BJ (cell line): ENCODE results near the gene SMG6. TPM values are rescaled to one million over a fixed set of nuclear protein-coding genes. Genes with fewer than 3 reads are reported as not detected.

Experiments used
- CTCF ChIA-PET: fragments of 350-600 bp; formaldehyde crosslinking; extraction: SDS; loops from one replicate; lab custom pipeline; 2021; ENCODE audit warnings: antibody characterized with exemption, inconsistent platforms; lab: Yijun Ruan, JAX
- POLR2A ChIA-PET: fragments of 300-600 bp; sonication (Branson Sonifier 250); formaldehyde crosslinking; extraction: SDS; loops from one replicate; lab custom pipeline; 2021; ENCODE audit warnings: antibody characterized with exemption; lab: Charles Lee
- DNase-seq: peaks from one replicate; pipeline ENCODE4 v3.0.0-alpha.2; 2011; ENCODE audit warnings: low read depth
- H3K27me3 ChIP-seq: 2 replicates; pipeline ENCODE4 v1.6.0; 2011; ENCODE audit warnings: low read length; ENCODE audit not compliant: control insufficient read depth, insufficient read depth
- H3K36me3 ChIP-seq: 2 replicates; pipeline ENCODE4 v1.5.1; 2011; ENCODE audit warnings: low read length; ENCODE audit not compliant: control insufficient read depth, insufficient read depth
- H3K4me3 ChIP-seq: 2 replicates; pipeline ENCODE4 v1.5.1; 2011; ENCODE audit warnings: low read depth, mild to moderate bottlenecking, control low read depth, low read length
- polyA plus RNA-seq: library from polyadenylated mRNA; depleted of rRNA; stranded (reverse); fragments of >200 nt; gene quantifications from 2 replicates; pipeline ENCODE4 v1.2.3, GENCODE V29; 2011
- TF ChIP-seq, protein P1 (sequence below): IDR thresholded peaks from 2 replicates; pipeline ENCODE4 v1.5.1; 2011; ENCODE audit warnings: low read depth, mild to moderate bottlenecking, control low read depth, inconsistent platforms, low read length, moderate library complexity; ENCODE audit not compliant: insufficient read depth

The SMG6 gene
- polyA plus RNA-seq, 1 experiment: 29.7 TPM

DNA sequence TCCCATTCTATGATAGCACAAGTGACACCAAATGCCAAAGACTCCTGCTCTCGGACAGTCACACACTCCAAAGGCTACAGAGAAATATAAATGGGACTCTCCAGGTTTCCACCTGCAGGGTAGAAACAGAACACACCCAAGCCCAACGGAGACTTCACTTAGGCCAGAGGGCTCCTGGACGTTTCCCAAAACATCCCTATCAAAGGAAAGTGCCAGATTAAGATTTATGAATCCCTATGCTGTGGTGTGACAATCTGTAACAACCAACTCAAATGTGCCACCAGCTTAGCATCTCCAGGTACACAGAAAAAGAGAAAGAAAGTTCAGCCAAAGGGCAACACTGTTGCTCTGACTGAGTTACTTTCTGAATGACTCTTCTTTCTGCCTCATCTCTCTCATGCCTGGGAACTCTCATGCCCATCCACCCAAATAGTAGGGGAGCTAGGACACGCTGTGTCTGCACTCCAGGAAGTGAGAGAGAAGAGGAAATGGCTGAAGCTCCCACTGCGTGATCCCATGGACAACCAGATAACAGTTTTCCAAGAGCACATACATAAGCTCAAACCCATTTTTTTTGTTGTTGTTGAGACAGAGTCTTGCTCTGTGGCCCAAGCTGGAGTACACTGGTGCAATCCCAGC is 49.7 kb downstream of the SMG6 start:
- peaks cover 1% of the 10 kb centered on the region for H3K36me3 ChIP-seq
- TF ChIP-seq, protein P1, sequence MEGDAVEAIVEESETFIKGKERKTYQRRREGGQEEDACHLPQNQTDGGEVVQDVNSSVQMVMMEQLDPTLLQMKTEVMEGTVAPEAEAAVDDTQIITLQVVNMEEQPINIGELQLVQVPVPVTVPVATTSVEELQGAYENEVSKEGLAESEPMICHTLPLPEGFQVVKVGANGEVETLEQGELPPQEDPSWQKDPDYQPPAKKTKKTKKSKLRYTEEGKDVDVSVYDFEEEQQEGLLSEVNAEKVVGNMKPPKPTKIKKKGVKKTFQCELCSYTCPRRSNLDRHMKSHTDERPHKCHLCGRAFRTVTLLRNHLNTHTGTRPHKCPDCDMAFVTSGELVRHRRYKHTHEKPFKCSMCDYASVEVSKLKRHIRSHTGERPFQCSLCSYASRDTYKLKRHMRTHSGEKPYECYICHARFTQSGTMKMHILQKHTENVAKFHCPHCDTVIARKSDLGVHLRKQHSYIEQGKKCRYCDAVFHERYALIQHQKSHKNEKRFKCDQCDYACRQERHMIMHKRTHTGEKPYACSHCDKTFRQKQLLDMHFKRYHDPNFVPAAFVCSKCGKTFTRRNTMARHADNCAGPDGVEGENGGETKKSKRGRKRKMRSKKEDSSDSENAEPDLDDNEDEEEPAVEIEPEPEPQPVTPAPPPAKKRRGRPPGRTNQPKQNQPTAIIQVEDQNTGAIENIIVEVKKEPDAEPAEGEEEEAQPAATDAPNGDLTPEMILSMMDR: no peak
- H3K4me3 ChIP-seq: no peak overlapping the region
- ChIA-PET POLR2A (no interaction called here), CTCF (interaction anchor here (1.1 to 11.8 kb wide), 3 partner anchors 9 to 196 kb away, joined by 4 to 310 read pairs (median 11); partner anchors contain the start of gene HIC1)
- H3K27me3 ChIP-seq: no peaks in the 10 kb centered on the region
- no peak for DNase-seq

DNA sequence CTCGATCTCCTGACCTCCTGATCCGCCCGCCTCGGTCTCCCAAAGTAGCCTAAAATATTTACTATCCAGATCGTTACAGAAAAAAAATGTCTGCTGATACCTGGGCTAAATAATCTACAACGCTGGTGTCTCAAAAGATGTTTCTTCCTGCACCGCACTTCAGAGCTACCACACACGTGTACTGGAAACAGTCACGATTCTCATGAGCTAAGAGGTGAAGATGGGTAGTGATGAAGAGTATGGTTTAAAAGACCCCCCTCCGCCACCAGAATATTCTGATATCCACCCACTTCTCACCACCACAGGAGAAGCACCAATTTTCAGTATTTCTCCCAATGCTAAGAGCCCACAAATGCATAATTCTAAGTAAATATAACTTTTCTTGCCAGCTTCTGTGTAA is 50.2 kb downstream of the SMG6 start:
- no peak for DNase-seq
- TF ChIP-seq, protein P1: no peak
- Histone ChIP-seq H3K4me3 (no peak overlapping the region), H3K27me3 (no peaks in the 10 kb centered on the region), H3K36me3 (peaks cover 1% of the 10 kb centered on the region)
- ChIA-PET POLR2A (no interaction called here), CTCF (interaction anchor here (1.5 to 11.8 kb wide), 3 partner anchors 9 to 196 kb away, joined by 3 to 310 read pairs (median 11); partner anchors contain the start of gene HIC1)

DNA sequence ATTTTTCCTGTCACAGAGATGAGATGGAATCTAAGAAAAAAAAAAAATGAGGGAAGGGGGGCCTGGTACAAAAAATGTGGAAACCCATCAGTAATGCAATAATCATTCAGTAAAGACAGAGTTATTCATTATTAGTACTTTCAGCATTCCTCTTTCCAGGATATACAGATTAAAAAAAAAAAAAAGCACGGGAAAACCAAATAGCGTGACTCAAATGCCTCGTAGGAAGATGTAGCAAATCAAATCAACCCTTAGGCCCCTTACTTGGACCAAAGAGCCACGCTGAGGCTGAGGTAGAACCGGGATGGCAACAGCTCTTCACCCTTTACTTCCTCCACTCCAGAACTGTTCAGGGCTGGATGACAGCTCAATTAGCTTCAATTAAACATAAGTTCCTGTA is 52.5 kb downstream of the SMG6 start:
- no peak for DNase-seq
- H3K4me3 ChIP-seq: no peak overlapping the region
- ChIA-PET POLR2A (no interaction called here), CTCF (interaction anchor here (1.0 to 11.8 kb wide), 4 partner anchors 32 to 194 kb away, joined by 3 to 310 read pairs (median 5); partner anchors contain the start of genes HIC1 and TSR1)
- H3K36me3 ChIP-seq: peaks cover 1% of the 10 kb centered on the region
- TF ChIP-seq, protein P1: no peak
- no peaks in the 10 kb centered on the region for H3K27me3 ChIP-seq

DNA sequence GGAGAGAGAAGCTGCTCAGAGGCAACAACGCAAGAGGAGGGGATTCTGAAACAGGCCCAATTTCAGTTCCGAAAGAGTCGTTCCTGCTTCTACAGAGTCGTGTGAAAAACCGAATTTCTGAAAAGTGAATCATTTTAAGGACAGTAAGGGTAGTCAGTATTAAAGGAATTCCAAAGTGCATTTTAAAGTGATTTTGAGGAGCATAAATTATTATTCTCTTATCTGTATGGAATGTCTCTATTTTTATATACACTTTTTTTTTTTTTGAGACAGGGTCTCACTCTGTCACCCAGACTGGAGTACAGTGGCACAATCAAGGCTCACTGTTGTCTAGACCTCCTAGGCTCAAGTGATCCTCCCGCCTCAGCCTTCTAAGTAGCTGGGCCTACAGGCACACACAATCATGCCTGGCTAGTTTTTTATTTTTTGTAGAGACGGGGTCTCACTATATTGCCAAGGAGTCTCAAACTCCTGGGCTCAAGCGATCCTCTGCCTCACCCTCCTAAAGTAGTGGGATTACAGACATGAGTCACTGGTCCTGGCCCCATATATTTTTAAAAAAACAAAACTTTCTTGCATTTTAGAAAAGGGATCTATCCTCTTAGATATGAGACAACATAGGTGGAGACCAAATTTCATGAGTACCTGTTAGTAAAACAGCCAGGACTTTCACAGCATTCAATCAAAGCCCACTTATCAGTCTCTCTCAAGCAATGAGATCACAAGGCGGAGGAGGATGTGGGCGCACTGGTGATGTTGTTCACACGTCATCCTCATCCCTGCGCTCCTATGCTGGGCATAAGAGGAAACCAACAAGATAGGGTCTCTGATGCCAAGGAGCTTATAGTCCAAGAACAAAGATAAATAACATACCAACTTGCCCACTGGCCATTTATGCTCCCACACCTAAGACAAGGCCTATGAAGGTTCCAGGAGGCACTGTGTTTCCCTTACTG is 53.2 kb downstream of the SMG6 start:
- Histone ChIP-seq H3K27me3 (no peaks in the 10 kb centered on the region), H3K36me3 (peaks cover 1% of the 10 kb centered on the region), H3K4me3 (no peak overlapping the region)
- ChIA-PET CTCF (interaction anchor here (2.3 to 11.8 kb wide), 2 partner anchors 33 to 193 kb away, joined by 6 to 310 read pairs; partner anchors contain the start of gene HIC1), POLR2A (no interaction called here)
- no peak for DNase-seq
- TF ChIP-seq, protein P1: no peak

DNA sequence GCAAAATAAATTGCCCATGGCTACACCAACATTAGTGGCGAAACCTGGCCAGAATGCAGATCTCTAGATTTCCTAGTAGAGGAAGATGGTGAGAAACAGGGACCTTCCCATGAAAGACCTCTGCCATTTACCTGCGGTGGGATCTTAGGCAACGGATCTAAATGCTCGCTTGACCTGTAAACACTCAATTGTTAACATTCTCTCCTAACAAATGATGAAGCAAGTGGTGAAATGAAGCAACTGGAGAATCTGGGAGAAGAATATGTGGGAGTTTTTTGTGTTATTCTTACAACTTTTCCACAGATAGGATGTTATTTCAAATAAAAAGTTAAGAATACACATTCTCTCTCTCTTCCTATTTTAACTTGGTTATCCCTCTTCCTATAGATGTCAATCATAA is 56.6 kb downstream of the SMG6 start:
- Histone ChIP-seq H3K27me3 (no peaks in the 10 kb centered on the region), H3K36me3 (peaks cover 1% of the 10 kb centered on the region; the same call in 1 of the 2 replicates), H3K4me3 (no peak overlapping the region)
- TF ChIP-seq, protein P1: no peak
- ChIA-PET POLR2A (no interaction called here), CTCF (interaction anchor here (2.9 to 11.8 kb wide), 4 partner anchors 12 to 196 kb away, joined by 27 to 310 read pairs (median 30); partner anchors contain the start of gene HIC1)
- no peak for DNase-seq
